T-helper 1 cell treated with Interleukin-12 subunit alpha and Interleukin-12 subunit beta and Interleukin-4 antibody, amounts not matched to agents 30 μg/mL and 1 μg/mL, for 36 hours (primary cell): ENCODE measurements around the gene C11orf21.

Source experiments
- H3K27ac Mint-ChIP-seq: one replicate; pipeline ENCODE4 v1.8.0; 2021; ENCODE audit warnings: mild to moderate bottlenecking, mixed read lengths
- H3K27me3 Mint-ChIP-seq: one replicate; pipeline ENCODE4 v1.8.0; 2021; ENCODE audit warnings: low read depth, mixed read lengths
- H3K36me3 Mint-ChIP-seq: one replicate; pipeline ENCODE4 v1.8.0; 2021; ENCODE audit warnings: low read depth, mixed read lengths
- H3K4me1 Mint-ChIP-seq: one replicate; pipeline ENCODE4 v1.8.0; 2021; ENCODE audit warnings: low read depth, mixed read lengths
- H3K4me3 Mint-ChIP-seq: one replicate; pipeline ENCODE4 v1.8.0; 2021; ENCODE audit warnings: mild to moderate bottlenecking, moderate library complexity, mixed read lengths
- H3K9me3 Mint-ChIP-seq: one replicate; pipeline ENCODE4 v1.8.0; 2021; ENCODE audit warnings: mixed read lengths

The C11orf21 gene

DNA sequence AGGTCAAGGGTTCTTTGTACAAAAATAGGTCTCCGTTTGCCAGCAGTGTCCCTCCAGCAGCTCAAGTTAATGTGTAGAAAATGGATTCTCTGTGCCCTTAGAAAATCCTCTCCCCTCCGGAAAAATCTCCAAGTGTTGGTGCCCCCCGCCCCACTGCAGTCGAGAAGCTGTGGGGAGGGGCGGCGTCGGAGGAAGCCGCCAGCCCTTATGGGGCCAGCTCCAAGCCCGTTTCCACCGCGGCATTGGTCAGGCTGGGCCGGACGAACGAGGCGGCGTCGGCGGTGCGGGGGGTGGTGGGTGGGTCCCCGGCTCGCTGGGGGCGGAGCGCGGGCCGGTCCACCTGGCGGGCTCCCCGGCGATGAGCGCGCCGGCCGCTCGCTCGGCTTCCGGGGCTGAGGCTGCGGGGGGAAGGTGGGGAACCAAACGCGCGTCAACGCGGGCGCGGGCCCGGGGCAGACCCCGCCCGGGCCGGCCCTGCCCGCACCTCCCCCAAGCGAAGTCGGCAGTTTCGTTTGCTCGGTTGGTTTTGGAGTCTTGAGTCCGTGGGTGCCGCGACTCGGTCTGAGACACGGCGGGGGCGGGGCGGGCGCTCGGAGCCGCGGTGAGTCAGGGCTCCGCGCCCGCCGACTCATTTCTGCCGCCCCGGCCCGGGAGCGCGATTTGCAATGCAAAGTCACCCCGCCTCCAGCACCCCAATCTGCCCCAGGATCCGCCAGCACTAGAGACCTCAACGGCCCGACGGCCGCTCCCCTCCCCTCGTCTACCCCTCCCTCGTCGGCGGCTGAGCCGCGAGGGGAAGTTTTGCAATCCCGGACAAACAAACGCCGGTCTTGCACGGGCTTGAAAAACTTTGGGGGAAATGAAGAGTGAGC lies 32.8 kb downstream of the C11orf21 start:
- H3K4me3 Mint-ChIP-seq, result peak overlapping the region; percentile 17
- H3K27ac Mint-ChIP-seq, result no peak overlapping the region
- H3K4me1 Mint-ChIP-seq, result peaks cover 21% of the 10 kb centered on the region
- H3K36me3 Mint-ChIP-seq, result no peaks in the 10 kb centered on the region
- peaks cover 37% of the 10 kb centered on the region for H3K27me3 Mint-ChIP-seq
- H3K9me3 Mint-ChIP-seq, result no peaks in the 10 kb centered on the region

DNA sequence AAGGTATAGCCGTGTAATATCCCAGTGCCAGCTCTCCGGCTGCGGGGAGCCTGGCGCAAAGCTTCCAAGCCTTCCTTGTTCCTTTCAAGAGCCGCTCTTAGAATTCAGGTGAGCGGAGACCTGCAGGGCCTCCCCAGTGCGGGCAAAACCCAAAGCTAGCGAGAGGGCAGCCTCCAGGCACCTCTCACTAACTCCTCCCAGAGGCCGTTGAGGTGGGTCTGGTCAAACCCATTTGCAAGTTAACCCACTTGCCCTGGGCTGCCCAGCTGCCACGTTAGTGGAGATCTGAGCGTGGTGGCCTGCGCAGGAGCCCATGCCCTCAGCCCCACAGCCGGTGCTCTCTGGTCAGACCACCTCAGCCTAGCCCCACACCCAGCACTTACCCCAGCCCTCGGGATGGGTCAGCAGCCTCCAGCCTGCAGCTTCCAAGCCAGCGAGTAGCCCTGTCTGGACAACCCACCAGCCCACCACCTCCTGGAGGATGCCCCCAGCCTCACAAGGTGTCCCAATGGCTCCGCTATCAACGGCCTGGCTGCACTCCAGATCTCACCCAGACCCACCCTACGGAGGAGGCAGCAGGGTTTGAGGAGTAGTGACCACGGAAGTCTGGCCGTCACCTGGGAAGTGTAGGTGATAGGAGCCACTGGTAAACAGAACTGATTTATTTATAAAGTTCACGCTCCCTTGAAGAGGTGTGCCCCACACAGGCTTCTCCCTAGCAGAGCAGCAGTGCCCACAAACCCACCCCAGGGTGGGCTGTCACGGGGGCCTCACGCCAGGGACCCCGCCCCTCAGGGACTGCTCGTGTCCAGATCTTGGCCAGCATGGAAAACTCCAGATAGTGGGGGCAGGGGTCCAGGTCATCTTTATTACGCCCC lies 33.6 kb downstream of the C11orf21 start:
- no peak overlapping the region for H3K4me3 Mint-ChIP-seq
- H3K27ac Mint-ChIP-seq, result no peak overlapping the region
- peaks cover 30% of the 10 kb centered on the region for H3K27me3 Mint-ChIP-seq
- no peaks in the 10 kb centered on the region for H3K9me3 Mint-ChIP-seq
- no peaks in the 10 kb centered on the region for H3K36me3 Mint-ChIP-seq
- peaks cover 21% of the 10 kb centered on the region for H3K4me1 Mint-ChIP-seq

DNA sequence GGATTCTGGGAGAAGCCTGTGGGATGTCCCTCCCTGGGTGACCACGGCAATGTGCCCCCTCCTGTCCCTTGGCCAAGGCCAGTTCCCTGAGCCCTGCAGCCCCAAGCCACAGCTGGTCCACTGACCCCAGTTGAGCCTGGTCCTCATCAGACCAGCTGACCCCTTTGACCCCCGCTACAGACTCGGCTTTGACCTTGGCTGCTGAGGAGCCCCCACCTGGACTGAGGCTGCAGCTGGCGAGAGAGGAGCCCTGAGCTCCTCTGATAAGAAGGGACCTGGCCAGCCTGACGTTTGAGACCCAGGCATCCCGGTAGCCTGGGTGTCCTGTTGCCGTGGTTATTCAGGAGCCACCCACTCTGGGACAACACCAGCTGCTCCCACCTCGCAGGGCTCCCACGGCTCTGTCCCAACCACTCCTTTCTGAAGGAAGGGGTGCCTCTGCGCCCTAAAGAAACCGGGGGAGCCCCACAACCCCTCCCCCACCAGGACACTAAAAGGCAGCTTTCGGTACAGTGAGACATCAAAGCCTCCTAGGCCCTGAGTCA lies 34.3 kb downstream of the C11orf21 start:
- peaks cover 23% of the 10 kb centered on the region for H3K27me3 Mint-ChIP-seq
- H3K36me3 Mint-ChIP-seq, result no peaks in the 10 kb centered on the region
- no peak overlapping the region for H3K4me3 Mint-ChIP-seq
- H3K4me1 Mint-ChIP-seq, result peaks cover 21% of the 10 kb centered on the region
- H3K27ac Mint-ChIP-seq, result no peak overlapping the region
- no peaks in the 10 kb centered on the region for H3K9me3 Mint-ChIP-seq

DNA sequence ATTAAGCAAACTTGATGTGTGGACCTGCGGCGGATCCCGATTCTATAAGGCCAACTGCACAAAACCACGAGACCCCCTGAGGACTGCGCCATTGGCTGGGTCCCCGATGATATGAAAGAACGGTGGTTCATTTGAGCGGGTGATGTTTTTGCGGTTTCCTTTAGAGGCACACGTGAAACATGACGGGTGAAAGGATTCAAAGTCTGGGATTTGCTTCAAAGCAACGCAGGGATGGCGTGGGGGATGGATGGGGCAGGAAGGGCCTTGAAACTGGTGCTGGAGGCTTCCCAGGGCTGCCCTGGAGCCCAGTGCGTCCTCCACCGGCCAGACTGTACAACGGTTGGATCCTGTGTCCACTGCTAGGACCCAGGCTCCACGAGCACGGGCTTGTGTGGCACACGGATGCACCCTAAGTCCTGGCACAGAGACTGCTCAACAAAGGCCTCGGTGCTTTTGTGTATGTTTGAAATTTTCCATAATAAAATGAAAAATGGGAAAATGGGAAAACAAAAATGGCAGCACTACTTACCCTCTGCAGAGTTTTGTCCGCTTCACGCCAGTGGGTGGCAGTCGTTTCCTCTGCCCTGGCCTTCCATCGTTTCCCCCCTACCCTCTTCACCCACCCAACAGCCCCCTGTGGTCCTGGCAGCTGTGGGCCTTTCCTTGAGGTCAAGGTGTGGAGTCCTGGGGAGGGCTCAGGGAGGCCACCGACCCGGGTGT lies 35.0 kb downstream of the C11orf21 start:
- H3K36me3 Mint-ChIP-seq, result no peaks in the 10 kb centered on the region
- H3K9me3 Mint-ChIP-seq, result no peaks in the 10 kb centered on the region
- H3K4me1 Mint-ChIP-seq, result peaks cover 21% of the 10 kb centered on the region
- H3K27me3 Mint-ChIP-seq, result peaks cover 18% of the 10 kb centered on the region
- H3K27ac Mint-ChIP-seq, result no peak overlapping the region
- no peak overlapping the region for H3K4me3 Mint-ChIP-seq

DNA sequence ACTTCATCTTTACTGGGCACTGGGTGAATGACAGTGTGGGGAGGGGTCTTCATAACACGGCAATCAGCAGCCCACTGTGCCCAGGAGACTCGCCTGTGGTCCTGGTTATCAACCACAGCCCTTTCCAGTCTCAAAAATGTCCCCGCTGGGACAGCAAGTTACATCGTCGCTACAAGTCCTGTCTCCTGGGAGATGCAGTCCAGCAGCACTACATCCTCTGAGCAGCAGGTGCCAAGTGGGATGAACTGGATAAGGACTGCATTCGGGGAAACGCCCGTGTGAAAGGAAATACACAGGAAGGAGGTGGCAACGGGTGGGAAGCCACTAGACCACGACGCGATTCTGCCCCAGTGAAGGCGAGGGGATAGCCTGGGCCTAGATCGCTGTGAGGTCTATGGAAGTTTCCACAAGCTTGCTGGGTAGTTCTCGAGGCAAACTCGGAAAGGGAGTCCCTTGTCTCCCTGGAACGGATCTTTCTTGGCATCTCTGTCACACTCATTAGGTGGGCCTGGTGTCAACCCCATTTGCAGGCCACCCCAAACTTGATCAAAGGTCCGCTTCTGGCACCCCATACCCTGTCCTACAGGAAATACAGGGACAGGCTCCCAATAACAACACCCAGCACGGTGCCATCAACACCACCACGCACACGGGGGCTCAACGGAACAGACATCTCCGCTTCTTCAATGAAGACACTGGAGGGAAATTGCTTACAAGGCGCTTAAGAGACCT lies 35.7 kb downstream of the C11orf21 start:
- H3K4me1 Mint-ChIP-seq, result peaks cover 19% of the 10 kb centered on the region
- peak overlapping the region; percentile 57 for H3K4me3 Mint-ChIP-seq
- no peaks in the 10 kb centered on the region for H3K9me3 Mint-ChIP-seq
- H3K27me3 Mint-ChIP-seq, result peaks cover 14% of the 10 kb centered on the region
- peak overlapping the region; percentile 45 for H3K27ac Mint-ChIP-seq
- no peaks in the 10 kb centered on the region for H3K36me3 Mint-ChIP-seq

DNA sequence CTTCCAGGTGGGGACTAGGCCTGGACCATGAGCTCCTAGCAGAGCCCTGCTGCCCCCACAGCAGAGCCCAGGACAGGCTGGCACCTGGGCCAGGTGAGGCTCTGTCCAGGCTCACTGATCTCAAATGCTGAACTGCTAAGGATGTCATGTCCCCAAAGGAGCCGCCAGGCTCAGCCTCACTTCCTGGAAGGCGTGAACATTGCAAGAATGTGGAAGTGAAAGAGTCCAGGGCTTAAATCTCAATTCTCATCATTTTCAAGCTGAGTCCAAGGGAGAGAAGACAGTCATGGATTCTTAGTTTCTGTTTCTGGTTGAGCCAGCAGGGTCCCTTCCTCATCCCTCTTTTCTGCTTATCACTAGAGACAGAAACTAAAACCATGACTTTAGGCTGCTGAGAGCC lies 36.3 kb downstream of the C11orf21 start:
- Mint-ChIP-seq H3K9me3 (no peaks in the 10 kb centered on the region), H3K4me3 (peak overlapping the region; percentile 57), H3K27ac (peak overlapping the region; percentile 8), H3K36me3 (no peaks in the 10 kb centered on the region), H3K4me1 (peaks cover 19% of the 10 kb centered on the region), H3K27me3 (peaks cover 11% of the 10 kb centered on the region)

DNA sequence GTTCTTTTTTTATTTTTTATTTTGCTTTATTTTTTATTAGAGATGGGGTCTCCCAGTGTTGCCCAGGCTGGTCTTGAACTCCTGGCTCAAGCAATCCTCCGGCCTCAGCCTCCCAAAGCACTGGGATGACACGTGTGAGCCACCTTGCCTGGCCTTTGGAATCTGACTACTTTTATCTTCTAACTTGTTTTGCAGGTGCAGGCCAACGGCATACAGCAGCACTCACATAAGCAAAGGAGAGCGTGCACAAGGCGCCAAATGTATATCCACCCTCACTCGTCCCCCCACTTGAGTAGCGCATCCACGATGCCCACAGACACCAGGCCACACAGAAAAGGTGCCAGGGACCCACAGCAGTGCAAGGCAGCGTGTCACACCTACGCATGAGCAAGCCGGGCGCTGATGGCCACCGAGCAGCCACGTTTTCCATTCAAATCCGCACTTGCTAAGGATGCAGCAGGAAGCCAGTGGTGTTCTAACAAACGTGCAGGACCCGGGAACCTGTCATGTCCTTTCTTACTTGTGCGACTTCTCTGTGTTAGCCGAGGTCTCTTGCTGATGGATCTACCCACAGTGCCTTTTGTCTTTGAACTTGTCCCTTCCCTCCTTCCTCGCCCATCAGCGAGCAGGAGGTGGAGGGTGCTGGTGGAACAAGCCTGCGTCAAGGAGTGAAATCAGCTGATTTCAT lies 37.2 kb downstream of the C11orf21 start:
- Mint-ChIP-seq H3K27me3 (peaks cover 10% of the 10 kb centered on the region), H3K9me3 (no peaks in the 10 kb centered on the region), H3K4me3 (no peak overlapping the region), H3K4me1 (peaks cover 19% of the 10 kb centered on the region), H3K36me3 (no peaks in the 10 kb centered on the region), H3K27ac (no peak overlapping the region)

DNA sequence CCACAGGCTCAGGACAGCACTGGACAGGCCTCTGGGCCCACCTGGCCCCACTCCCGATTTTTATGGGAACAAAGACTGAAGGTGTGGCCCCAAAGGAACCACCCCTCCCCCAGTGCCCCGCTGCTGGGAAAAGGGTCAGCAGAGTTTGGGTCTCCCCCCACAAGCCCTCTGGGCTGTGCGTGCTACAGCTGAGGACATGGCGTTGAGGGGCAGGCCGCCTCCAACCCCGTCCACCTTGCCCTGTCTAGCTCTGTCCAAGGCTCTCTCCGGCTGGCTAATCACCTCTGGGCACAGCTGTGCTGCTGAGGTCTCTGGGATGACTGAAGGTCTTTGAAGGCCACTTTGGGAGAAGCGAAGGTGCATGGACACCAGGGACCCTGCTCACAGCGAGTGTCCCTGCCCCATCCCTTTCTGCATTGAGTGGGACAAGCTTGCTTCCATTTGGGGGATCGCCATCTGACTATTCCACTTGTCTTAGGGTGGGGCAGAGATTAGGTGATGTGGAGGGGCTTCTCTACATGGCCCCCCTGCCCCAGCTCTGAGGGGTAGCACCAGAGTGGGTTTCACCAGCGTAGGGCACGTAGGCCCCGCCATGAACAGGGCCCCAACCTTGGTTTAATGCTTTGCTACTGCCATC lies 37.9 kb downstream of the C11orf21 start:
- Mint-ChIP-seq H3K4me1 (peaks cover 19% of the 10 kb centered on the region), H3K4me3 (no peak overlapping the region), H3K36me3 (no peaks in the 10 kb centered on the region), H3K27ac (no peak overlapping the region), H3K9me3 (no peaks in the 10 kb centered on the region), H3K27me3 (peaks cover 10% of the 10 kb centered on the region)

DNA sequence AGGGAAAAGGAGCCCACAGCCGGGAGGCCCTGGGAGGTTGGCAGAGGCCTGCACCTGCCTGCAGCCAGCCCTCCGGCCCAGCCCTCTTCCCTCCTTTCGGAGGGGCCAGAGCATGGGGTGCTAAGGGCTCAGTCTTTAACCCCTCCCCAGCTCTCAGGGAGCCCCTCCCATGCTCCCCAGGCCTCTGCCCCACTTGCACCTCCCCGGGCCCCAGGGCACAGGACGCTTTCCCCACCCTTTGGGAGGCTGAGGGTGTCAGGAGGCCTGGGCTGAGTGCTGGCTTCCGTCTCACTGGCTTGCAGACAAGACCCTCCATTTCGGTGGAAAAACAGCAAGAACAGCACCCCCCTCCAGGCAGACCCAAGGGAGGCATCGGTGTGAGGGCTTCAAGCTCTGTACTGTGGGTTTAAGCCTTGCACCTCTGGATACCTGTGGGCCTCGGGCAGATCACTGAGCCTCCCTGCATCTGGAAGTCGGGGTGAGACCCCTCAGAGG lies 38.6 kb downstream of the C11orf21 start:
- Mint-ChIP-seq H3K36me3 (no peaks in the 10 kb centered on the region), H3K9me3 (no peaks in the 10 kb centered on the region), H3K27ac (no peak overlapping the region), H3K4me1 (peaks cover 16% of the 10 kb centered on the region), H3K4me3 (no peak overlapping the region), H3K27me3 (peaks cover 4% of the 10 kb centered on the region)

DNA sequence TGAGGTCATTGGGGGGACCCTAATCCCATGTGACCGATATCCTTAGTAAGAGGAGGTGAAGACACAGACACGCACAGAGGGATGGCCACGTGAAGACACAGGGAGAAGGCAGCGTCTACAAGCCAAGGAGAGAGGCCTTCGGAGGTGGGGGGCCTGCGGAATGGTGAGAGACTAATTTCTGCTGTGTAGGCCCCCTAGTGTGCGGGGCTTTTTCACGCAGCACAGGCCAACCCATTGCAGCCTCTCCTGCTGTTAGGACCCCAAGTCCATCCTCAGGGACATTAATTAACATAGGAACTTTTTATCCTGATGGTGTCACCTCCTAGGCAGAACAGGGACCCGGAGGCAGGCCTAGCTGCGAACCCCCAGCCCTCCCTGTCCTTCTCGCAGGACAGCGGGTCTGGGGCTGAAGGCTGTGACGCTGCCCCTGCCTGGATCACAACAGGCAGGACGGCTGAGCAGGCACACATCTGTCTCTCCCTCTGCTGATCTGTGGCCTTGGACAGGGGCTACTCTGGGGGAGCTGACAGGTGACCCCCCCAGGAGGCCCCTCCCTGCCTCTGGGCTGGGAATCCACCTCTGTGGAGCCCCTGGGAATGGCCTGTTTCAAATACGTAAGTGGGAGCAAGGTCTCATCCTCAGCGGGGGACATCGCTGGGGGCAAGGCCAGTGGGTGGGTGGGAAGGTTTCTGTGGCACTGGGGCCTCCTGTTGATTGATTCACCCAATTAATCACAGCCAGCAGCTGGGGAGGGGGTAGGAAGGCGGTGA lies 39.2 kb downstream of the C11orf21 start:
- Mint-ChIP-seq H3K27ac (no peak overlapping the region), H3K27me3 (no peaks in the 10 kb centered on the region), H3K4me1 (peaks cover 16% of the 10 kb centered on the region), H3K9me3 (no peaks in the 10 kb centered on the region), H3K36me3 (no peaks in the 10 kb centered on the region), H3K4me3 (no peak overlapping the region)

DNA sequence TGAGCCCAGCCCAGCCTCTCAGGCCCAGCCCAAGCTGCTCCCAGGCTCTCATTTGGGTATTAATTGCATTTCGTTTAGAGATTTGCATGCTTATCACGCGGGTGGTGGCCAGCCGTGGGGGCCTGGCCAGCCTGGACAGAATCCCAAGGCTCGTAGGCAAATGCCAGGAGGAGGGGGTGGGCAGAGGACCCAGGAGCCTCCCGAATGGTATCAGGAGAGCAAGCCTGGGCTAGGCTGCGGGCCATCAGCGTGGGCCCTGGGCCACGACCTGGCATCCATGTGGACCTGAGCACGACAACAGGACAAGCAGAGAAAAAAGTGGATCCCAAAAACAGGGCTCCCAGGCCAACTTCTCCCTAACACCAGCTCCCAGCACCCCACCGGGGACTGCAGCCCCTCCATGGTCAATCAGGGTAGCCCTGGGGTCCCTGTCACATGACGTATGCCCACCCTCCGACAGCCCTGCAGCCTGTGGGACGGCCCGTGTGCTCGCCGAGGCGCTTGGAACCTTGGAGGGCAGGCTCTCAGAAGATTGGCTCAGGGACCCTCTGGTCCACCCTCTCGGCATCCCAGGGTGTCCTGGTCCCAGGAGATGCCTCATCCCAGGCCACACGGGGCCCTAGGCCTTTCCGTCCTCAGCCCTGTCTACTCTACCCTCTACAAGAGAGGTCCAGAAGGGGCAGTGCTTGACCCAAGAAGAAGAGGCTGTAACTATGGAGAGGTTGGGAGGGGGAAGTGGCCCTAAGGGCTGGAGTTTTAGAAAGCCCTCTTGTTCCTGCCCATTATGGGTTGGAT lies 40.1 kb downstream of the C11orf21 start:
- Mint-ChIP-seq H3K4me1 (peaks cover 16% of the 10 kb centered on the region), H3K27me3 (no peaks in the 10 kb centered on the region), H3K36me3 (no peaks in the 10 kb centered on the region), H3K4me3 (no peak overlapping the region), H3K9me3 (no peaks in the 10 kb centered on the region), H3K27ac (no peak overlapping the region)
